SK-N-MC (cell line): ENCODE results near the gene DOCK4.

Experiments
- EZH2 ChIP-seq: fragments of 200-600 bp; sonication (generic); IDR thresholded peaks from one replicate; pipeline ENCODE4 v1.6.1; 2017; ENCODE audit warnings: antibody characterized with exemption
- FOXP2 ChIP-seq: optimal IDR thresholded peaks from 2 replicates; pipeline ENCODE3; 2011; ENCODE audit warnings: mild to moderate bottlenecking, moderate library complexity; ENCODE audit not compliant: insufficient read depth; ENCODE audit errors: extremely low read length, control extremely low read depth
- POLR2AphosphoS5 ChIP-seq: IDR thresholded peaks from 2 replicates; pipeline ENCODE4 v1.6.1; 2012; ENCODE audit warnings: mild to moderate bottlenecking, low read depth, low read length, borderline replicate concordance

DNA sequence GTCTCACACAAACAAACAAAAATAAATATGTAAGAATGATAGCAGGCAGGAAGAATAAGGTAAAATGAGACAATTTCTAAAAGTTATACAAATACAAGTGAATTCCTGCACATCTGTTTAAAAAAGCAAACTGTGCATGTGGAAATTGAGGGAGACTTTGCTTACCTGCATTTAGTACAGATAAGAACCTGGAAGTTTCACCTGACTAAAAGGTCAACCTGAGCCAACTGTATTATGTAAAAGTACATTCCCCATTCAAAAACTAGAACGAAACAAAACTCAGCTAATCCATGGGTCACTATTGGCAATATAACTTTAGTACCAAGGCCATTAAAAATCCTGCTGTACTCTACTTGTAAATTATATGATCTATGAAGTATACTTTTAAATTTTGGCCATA is 127.1 kb downstream of the DOCK4 start:
- TF ChIP-seq POLR2AphosphoS5 (no peak), EZH2 (no peak), FOXP2 (no peak)
